Tongue (tissue), 2 donors: ENCODE results near the gene IQCM. TPM values are rescaled to one million over a fixed set of nuclear protein-coding genes. Genes with fewer than 3 reads are reported as not detected.
A peak's percentile ranks its signal among the peaks of the same experiment; 100 is the strongest.
"Not testable (repeated sequence)": the region's sequence is repeated elsewhere in the genome, so short reads cannot be mapped to it uniquely, and the experiment has no call there.

Source experiments
- DNase-seq: peaks from one replicate; pipeline ENCODE4 v3.0.0-alpha.2; 2015
- total RNA-seq: library from RNA; depleted of rRNA; stranded (reverse); fragments of >200 nt; gene quantifications from one replicate; pipeline ENCODE4 v1.2.3, GENCODE V29; 2014

The IQCM gene
- total RNA-seq, 1 donor from 2014 or later, result not detected

- no peak for DNase-seq
Measured at GRCh38 chr4:149465955-149466354, 349.7 kb downstream of the IQCM start.

- DNase-seq, result no peak
Measured at GRCh38 chr4:149443537-149443936, 372.1 kb downstream of the IQCM start.

GRCh38 chr4:149441338-149441737 lies 374.3 kb downstream of the IQCM start:
- no peak for DNase-seq

GRCh38 chr4:149426461-149426860 lies 389.2 kb downstream of the IQCM start:
- no peak for DNase-seq

- no peak for DNase-seq
Measured at GRCh38 chr4:149409555-149409962, 406.1 kb downstream of the IQCM start.

- no peak for DNase-seq
Measured at GRCh38 chr4:149409146-149409545, 406.5 kb downstream of the IQCM start.

GRCh38 chr4:149404143-149404542 lies 411.5 kb downstream of the IQCM start:
- no peak for DNase-seq

GRCh38 chr4:149403081-149403480 lies 412.6 kb downstream of the IQCM start:
- peak; percentile 43 for DNase-seq

GRCh38 chr4:149398993-149399392 lies 416.6 kb downstream of the IQCM start:
- DNase-seq, result no peak

GRCh38 chr4:149370785-149371420 lies 444.7 kb downstream of the IQCM start:
- peak; percentile 11 for DNase-seq

GRCh38 chr4:149370002-149370401 lies 445.6 kb downstream of the IQCM start:
- no peak for DNase-seq

- DNase-seq, result no peak
Measured at GRCh38 chr4:149353241-149353640, 462.4 kb downstream of the IQCM start.

- no peak for DNase-seq
Measured at GRCh38 chr4:149349541-149349940, 466.1 kb downstream of the IQCM start.

GRCh38 chr4:149347139-149347538 lies 468.5 kb downstream of the IQCM start:
- no peak for DNase-seq

- no peak for DNase-seq
Measured at GRCh38 chr4:149345424-149345823, 470.2 kb downstream of the IQCM start.

GRCh38 chr4:149344436-149344835 lies 471.2 kb downstream of the IQCM start:
- peak; percentile 12 for DNase-seq

- DNase-seq, result no peak
Measured at GRCh38 chr4:149343614-149344013, 472.0 kb downstream of the IQCM start.

GRCh38 chr4:149341117-149341516 lies 474.5 kb downstream of the IQCM start:
- not testable (repeated sequence) for DNase-seq

GRCh38 chr4:149328161-149328560 lies 487.5 kb downstream of the IQCM start:
- peak; percentile 4 for DNase-seq

- DNase-seq, result no peak
Measured at GRCh38 chr4:149322203-149322602, 493.4 kb downstream of the IQCM start.

- DNase-seq, result no peak
Measured at GRCh38 chr4:149321438-149321837, 494.2 kb downstream of the IQCM start.

- DNase-seq, result no peak
Measured at GRCh38 chr4:149311076-149311475, 504.6 kb downstream of the IQCM start.

- DNase-seq, result no peak
Measured at GRCh38 chr4:149306537-149306936, 509.1 kb downstream of the IQCM start.
